Caco-2 (cell line): ENCODE measurements around the gene SLIT3. TPM values are rescaled to one million over a fixed set of nuclear protein-coding genes. Genes with fewer than 3 reads are reported as not detected.

Experiments used
- BruUV-seq: library from RNA; stranded (reverse); fragments of 400-500 nt; replicated peaks from 2 replicates; lab custom pipeline; 2021; lab: Mats Ljungman, UMichigan
- CTCF ChIA-PET: fragments of 300-600 bp; sonication (Branson Sonifier 250); formaldehyde crosslinking; loops from one replicate; lab custom pipeline; 2022; ENCODE audit warnings: antibody characterized with exemption; lab: Charles Lee
- POLR2A ChIA-PET: fragments of 300-600 bp; sonication (Branson Sonifier 250); formaldehyde crosslinking; loops from one replicate; lab custom pipeline; 2022; ENCODE audit warnings: antibody characterized with exemption; lab: Charles Lee
- DNase-seq, 2 experiments: peaks; one replicate each; pipeline versions ENCODE4 v3.0.0 to v3.0.0-alpha.2; 2020 to 2022
- H3K27me3 ChIP-seq: replicated peaks from 2 replicates; pipeline ENCODE4 v1.6.0; 2011; ENCODE audit warnings: low read length; ENCODE audit not compliant: control insufficient read depth, insufficient read depth
- H3K36me3 ChIP-seq: 2 replicates; pipeline ENCODE4 v1.5.1; 2011; ENCODE audit warnings: low read length; ENCODE audit not compliant: control insufficient read depth, insufficient read depth
- H3K4me1 ChIP-seq: fragments of 250-450 bp; sonication (Bioruptor Pico); 2 replicates; pipeline ENCODE4 v1.5.1; 2020; ENCODE audit warnings: mild to moderate bottlenecking
- H3K4me3 ChIP-seq: 2 replicates; pipeline ENCODE4 v1.5.1; 2011; ENCODE audit warnings: low read depth, mild to moderate bottlenecking, control low read depth, low read length
- H3K9me3 ChIP-seq: fragments of 250-450 bp; sonication (Bioruptor Pico); 2 replicates; pipeline ENCODE4 v1.5.1; 2020; ENCODE audit warnings: mild to moderate bottlenecking, moderate library complexity
- H3K27ac Mint-ChIP-seq: one replicate; pipeline ENCODE4 v1.8.0; 2022; ENCODE audit warnings: mixed read lengths; ENCODE audit not compliant: unreplicated experiment
- H3K27me3 Mint-ChIP-seq: one replicate; pipeline ENCODE4 v1.8.0; 2022; ENCODE audit warnings: mixed read lengths; ENCODE audit not compliant: insufficient read depth, unreplicated experiment
- H3K36me3 Mint-ChIP-seq: one replicate; pipeline ENCODE4 v1.8.0; 2022; ENCODE audit warnings: mild to moderate bottlenecking, mixed read lengths; ENCODE audit not compliant: insufficient read depth, unreplicated experiment
- H3K4me1 Mint-ChIP-seq: one replicate; pipeline ENCODE4 v1.8.0; 2022; ENCODE audit warnings: low read depth, mixed read lengths; ENCODE audit not compliant: unreplicated experiment
- H3K4me3 Mint-ChIP-seq: one replicate; pipeline ENCODE4 v1.8.0; 2022; ENCODE audit warnings: mild to moderate bottlenecking, moderate library complexity, mixed read lengths; ENCODE audit not compliant: unreplicated experiment
- H3K9me3 Mint-ChIP-seq: one replicate; pipeline ENCODE4 v1.8.0; 2022; ENCODE audit warnings: mixed read lengths; ENCODE audit not compliant: unreplicated experiment
- CTCF ChIP-seq, 2 experiments: fragments of 200-600 bp in 1 of 2; IDR thresholded peaks; 1 replicate in 1 of 2; 2 replicates in 1 of 2; pipeline versions ENCODE4 v1.5.1 to v1.8.0; 2011 to 2022; ENCODE audit warnings: antibody characterized with exemption in 1 of 2, control low read depth in 1 of 2, inconsistent platforms in 1 of 2, low read depth in 1 of 2, low read length in 1 of 2, mild to moderate bottlenecking in 1 of 2, moderate library complexity in 1 of 2; ENCODE audit not compliant: insufficient read depth in 1 of 2, severe bottlenecking in 1 of 2, unreplicated experiment in 1 of 2
- intact Hi-C: fragments of 100-400 bp; cut with micrococcal nuclease; formaldehyde crosslinking; loops from one replicate; pipeline ENCODE4 v1.10.0; 2022; ENCODE audit not compliant: unreplicated experiment
- total RNA-seq: library from RNA; stranded (reverse); gene quantifications from 2 replicates; pipeline ENCODE4 v1.2.3, GENCODE V29; 2022

The SLIT3 gene
- total RNA-seq, 1 experiment from 2014 or later, result 2.1 TPM

GRCh38 chr5:169173372-169173771 lies 127.6 kb downstream of the SLIT3 start:
- DNase-seq, result no peak
- Histone ChIP-seq H3K4me3 (no peak overlapping the region), H3K4me1 (peaks cover 19% of the 10 kb centered on the region), H3K27me3 (no peaks in the 10 kb centered on the region), H3K9me3 (no peaks in the 10 kb centered on the region), H3K36me3 (no peaks in the 10 kb centered on the region)
- Mint-ChIP-seq H3K27me3 (no peaks in the 10 kb centered on the region), H3K9me3 (peaks cover 21% of the 10 kb centered on the region), H3K36me3 (no peaks in the 10 kb centered on the region), H3K4me1 (peaks cover 34% of the 10 kb centered on the region), H3K27ac (no peak overlapping the region), H3K4me3 (no peak overlapping the region)
- ChIA-PET POLR2A (no interaction called here), CTCF (no interaction called here)
- TF ChIP-seq CTCF (IDR thresholded peaks at IDR 0.05; ENCODE audit: insufficient read depth in 1 of 2, low read depth in 1 of 2, low read length in 1 of 2, severe bottlenecking in 1 of 2, unreplicated experiment in 1 of 2), result no peak
- intact Hi-C loops, result loop anchor here (10.0 kb wide), 1 partner anchor 469 kb away; no protein-coding TSS in a partner anchor
- BruUV-seq, result no TSS peak

GRCh38 chr5:169171515-169171914 lies 129.4 kb downstream of the SLIT3 start:
- H3K4me3 ChIP-seq, result no peak overlapping the region
- H3K9me3 Mint-ChIP-seq, result peaks cover 21% of the 10 kb centered on the region
- H3K27me3 ChIP-seq, result no peaks in the 10 kb centered on the region
- H3K27me3 Mint-ChIP-seq, result no peaks in the 10 kb centered on the region
- no peaks in the 10 kb centered on the region for H3K36me3 Mint-ChIP-seq
- POLR2A ChIA-PET, result no interaction called here
- H3K4me1 Mint-ChIP-seq, result peaks cover 42% of the 10 kb centered on the region
- H3K27ac Mint-ChIP-seq, result peak overlapping the region; percentile 20
- no peaks in the 10 kb centered on the region for H3K36me3 ChIP-seq
- peaks cover 10% of the 10 kb centered on the region for H3K4me1 ChIP-seq
- no peak for TF ChIP-seq CTCF (IDR thresholded peaks at IDR 0.05; ENCODE audit: insufficient read depth in 1 of 2, low read depth in 1 of 2, low read length in 1 of 2, severe bottlenecking in 1 of 2, unreplicated experiment in 1 of 2)
- intact Hi-C loops, result loop anchor here (10.0 kb wide), 1 partner anchor 467 kb away; no protein-coding TSS in a partner anchor
- H3K9me3 ChIP-seq, result no peaks in the 10 kb centered on the region
- CTCF ChIA-PET, result no interaction called here
- no peak overlapping the region for H3K4me3 Mint-ChIP-seq
- no TSS peak for BruUV-seq
- DNase-seq, result no peak

- H3K36me3 ChIP-seq, result no peaks in the 10 kb centered on the region
- peaks cover 6% of the 10 kb centered on the region for H3K4me1 ChIP-seq
- Mint-ChIP-seq H3K36me3 (no peaks in the 10 kb centered on the region), H3K9me3 (peaks cover 21% of the 10 kb centered on the region), H3K4me3 (no peak overlapping the region), H3K4me1 (peaks cover 45% of the 10 kb centered on the region), H3K27me3 (no peaks in the 10 kb centered on the region), H3K27ac (no peak overlapping the region)
- no peak for DNase-seq
- ChIA-PET CTCF (no interaction called here), POLR2A (no interaction called here)
- TF ChIP-seq CTCF (IDR thresholded peaks at IDR 0.05; ENCODE audit: insufficient read depth in 1 of 2, low read depth in 1 of 2, low read length in 1 of 2, severe bottlenecking in 1 of 2, unreplicated experiment in 1 of 2), result no peak
- BruUV-seq, result no TSS peak
- H3K9me3 ChIP-seq, result no peaks in the 10 kb centered on the region
- no peaks in the 10 kb centered on the region for H3K27me3 ChIP-seq
- H3K4me3 ChIP-seq, result no peak overlapping the region
- intact Hi-C loops, result loop anchor here (10.0 kb wide), 1 partner anchor 465 kb away; no protein-coding TSS in a partner anchor
These were observed 131.2 kb downstream of the SLIT3 start for GRCh38 chr5:169169783-169170182.
